ENCODE data around the gene EEF1G. TPM values are rescaled to one million over a fixed set of nuclear protein-coding genes. Genes with fewer than 3 reads are reported as not detected.

Gene EEF1G
- total and polyA plus RNA-seq, 2 of the 13 experiments (the other 11 are each of a cell fraction or from before 2014, with no cell fraction given) = 1,787 to 2,144 TPM

- TF ChIP-seq ZNF639 (CRISPR knock-in tag; conservative IDR thresholded peaks at IDR 0.05) (no peak; the same call in 1 of the 2 replicates), HNRNPK (IDR thresholded peaks at IDR 0.05; ENCODE audit: low read depth, low read length, poor library complexity, severe bottlenecking) (peak; percentile 56), YY1 (IDR thresholded peaks at IDR 0.05; ENCODE audit: insufficient read depth, insufficient replicate concordance, low read depth, low read length) (no peak), ZHX2 (IDR thresholded peaks at IDR 0.05; ENCODE audit: low read depth) (no peak), ZHX2 (CRISPR knock-in tag; IDR thresholded peaks at IDR 0.05; ENCODE audit: borderline replicate concordance) (no peak), SMARCE1 (IDR thresholded peaks at IDR 0.05; ENCODE audit: borderline replicate concordance) (no peak), ZNF224 (CRISPR knock-in tag; IDR thresholded peaks at IDR 0.05) (peak; percentile 96), HIC2 (CRISPR knock-in tag; IDR thresholded peaks at IDR 0.05; ENCODE audit: low read depth) (no peak), NFKBIZ (CRISPR knock-in tag; IDR thresholded peaks at IDR 0.05) (no peak), SMC3 (IDR thresholded peaks at IDR 0.05; ENCODE audit: low read length) (no peak), BORCS8-MEF2B (CRISPR knock-in tag; IDR thresholded peaks at IDR 0.05) (0 out of 2 replicates have a peak, but pooled peaks have one; percentile 10), ZFP41 (CRISPR knock-in tag; IDR thresholded peaks at IDR 0.05; ENCODE audit: borderline replicate concordance) (0 out of 2 replicates have a peak, but pooled peaks have one; percentile 64), HOMEZ (CRISPR knock-in tag; IDR thresholded peaks at IDR 0.05; ENCODE audit: low read depth) (no peak), ZNF431 (CRISPR knock-in tag; IDR thresholded peaks at IDR 0.05; ENCODE audit: borderline replicate concordance, low read depth) (no peak), SP140L (CRISPR knock-in tag; IDR thresholded peaks at IDR 0.05; ENCODE audit: borderline replicate concordance) (no peak), NFYB (CRISPR knock-in tag; IDR thresholded peaks at IDR 0.05) (no peak), TRIM22 (IDR thresholded peaks at IDR 0.05) (no peak)
These were observed 27.9 kb upstream of the EEF1G start, which contains the start of gene MTA2 (continued) for GRCh38 chr11:62601372-62602140.

Measured in HepG2 (cell line).